ENCODE measurements around the gene FYN.

Gene FYN

GRCh38 chr6:111873178-111874024 is at the start of gene FYN:
FYN (minus strand) TSS chr6:111873452; CDS start chr6:111720051, 153,401 bp downstream.
- TF ChIP-seq CTCF (conservative IDR thresholded peaks at IDR 0.05) (no peak; the same call in 1 of the 2 replicates), ZFX (IDR thresholded peaks at IDR 0.05) (no peak)
- no peak within 1 kb of the TSS; the same call in 1 of the 2 replicates for H3K27ac ChIP-seq

GRCh38 chr6:111922454-111923297 is 49.4 kb upstream of the FYN start:
- H3K27ac ChIP-seq, result no peak overlapping the region
- no peak for TF ChIP-seq ZFX (IDR thresholded peaks at IDR 0.05)
- no peak for TF ChIP-seq CTCF (conservative IDR thresholded peaks at IDR 0.05)

- TF ChIP-seq CTCF (conservative IDR thresholded peaks at IDR 0.05), result no peak
- no peak for TF ChIP-seq ZFX (IDR thresholded peaks at IDR 0.05)
- no peak overlapping the region for H3K27ac ChIP-seq
Measured at GRCh38 chr6:111921103-111921502, 47.9 kb upstream of the FYN start.

- no peak overlapping the region for H3K27ac ChIP-seq
- TF ChIP-seq CTCF (conservative IDR thresholded peaks at IDR 0.05) (no peak), ZFX (IDR thresholded peaks at IDR 0.05) (no peak)
Measured at GRCh38 chr6:111920578-111920977, 47.3 kb upstream of the FYN start.

GRCh38 chr6:111918825-111919224 is 45.6 kb upstream of the FYN start:
- no peak for TF ChIP-seq CTCF (conservative IDR thresholded peaks at IDR 0.05)
- no peak for TF ChIP-seq ZFX (IDR thresholded peaks at IDR 0.05)
- H3K27ac ChIP-seq, result no peak overlapping the region

GRCh38 chr6:111916747-111917146 is 43.5 kb upstream of the FYN start:
- TF ChIP-seq ZFX (IDR thresholded peaks at IDR 0.05) (no peak), CTCF (conservative IDR thresholded peaks at IDR 0.05) (no peak)
- H3K27ac ChIP-seq, result no peak overlapping the region

GRCh38 chr6:111914617-111915016 is 41.4 kb upstream of the FYN start:
- H3K27ac ChIP-seq, result no peak overlapping the region

More at GRCh38 chr6:111914617-111915016, 41.4 kb upstream of the FYN start:
- no peak for TF ChIP-seq ZFX (IDR thresholded peaks at IDR 0.05)
- TF ChIP-seq CTCF (conservative IDR thresholded peaks at IDR 0.05), result no peak

Measured in C4-2B (cell line).